Gastroesophageal sphincter (tissue), 4 donors: ENCODE results near the gene PLEKHG4B. TPM values are rescaled to one million over a fixed set of nuclear protein-coding genes. Genes with fewer than 3 reads are reported as not detected.

ENCODE experiments used
- ATAC-seq: fragments of 150-250 bp; one replicate; pipeline ENCODE4 v1.9.1; 2016; ENCODE audit warnings: mild to moderate bottlenecking, moderate library complexity
- H3K27ac ChIP-seq, 4 donors: fragments of 200-600 bp; sonication (generic) in 3 of 4; 1 replicate in 3 of 4; 2 replicates in 1 of 4; pipeline ENCODE4 v1.5.1; 2016 to 2019
- H3K27me3 ChIP-seq: fragments of 200-600 bp; sonication (generic); one replicate; pipeline ENCODE4 v1.5.1; 2019
- H3K36me3 ChIP-seq, 2 donors: fragments of 200-600 bp; sonication (generic); one replicate each; pipeline ENCODE4 v1.5.1; 2019; ENCODE audit warnings: control low read depth in 1 of 2
- H3K4me1 ChIP-seq, 3 donors: fragments of 200-600 bp; sonication (generic); 1 replicate in 2 of 3; 2 replicates in 1 of 3; pipeline ENCODE4 v1.5.1; 2016 to 2019; ENCODE audit warnings: control low read depth in 2 of 3
- H3K4me3 ChIP-seq, 2 donors: fragments of 200-600 bp; sonication (generic); one replicate each; pipeline ENCODE4 v1.5.1; 2019; ENCODE audit warnings: mild to moderate bottlenecking in 1 of 2, moderate library complexity in 1 of 2
- H3K9me3 ChIP-seq, 3 donors: fragments of 200-600 bp; sonication (generic); one replicate each; pipeline ENCODE4 v1.5.1; 2017 to 2019; ENCODE audit warnings: control low read depth in 2 of 3
- EP300 ChIP-seq: sonication (generic); formaldehyde crosslinking; IDR thresholded peaks from one replicate; pipeline ENCODE4 v1.6.1; 2017; ENCODE audit warnings: antibody characterized with exemption, mild to moderate bottlenecking
- POLR2A ChIP-seq, 2 donors: fragments of 450-650 bp; IDR thresholded peaks; one replicate each; pipeline ENCODE4 v1.6.1; 2017; ENCODE audit warnings: antibody characterized with exemption in 2 of 2, mild to moderate bottlenecking in 2 of 2, moderate library complexity in 1 of 2
- POLR2AphosphoS5 ChIP-seq: sonication (generic); formaldehyde crosslinking; IDR thresholded peaks from one replicate; pipeline ENCODE4 v1.6.1; 2017; ENCODE audit warnings: antibody characterized with exemption
- WGBS, 2 donors: methylation state at CpG; one replicate each; pipeline ENCODE4 v1.1.5; 2018; ENCODE audit warnings: low coverage in 1 of 2; 5-methylcytosine and 5-hydroxymethylcytosine counted together
- total RNA-seq, 4 donors: library from RNA; depleted of rRNA; stranded (reverse); fragments of >200 nt; gene quantifications; one replicate each; pipeline ENCODE4 v1.1.0, GENCODE V29; 2016
- TF ChIP-seq, protein P1 (sequence below), 4 experiments: fragments of 200-600 bp in 2 of 4; fragments of 450-650 bp in 2 of 4; sonication (generic) in 1 of 4; IDR thresholded peaks; one replicate each; pipeline ENCODE4 v1.5.1; 2017 to 2019; ENCODE audit warnings: antibody characterized with exemption in 4 of 4, mild to moderate bottlenecking in 2 of 4, moderate library complexity in 2 of 4

Gene PLEKHG4B
- total RNA-seq, 4 donors from 2014 or later = under 0.01 to 0.66 (median 0.15) TPM; not detected in 1

DNA sequence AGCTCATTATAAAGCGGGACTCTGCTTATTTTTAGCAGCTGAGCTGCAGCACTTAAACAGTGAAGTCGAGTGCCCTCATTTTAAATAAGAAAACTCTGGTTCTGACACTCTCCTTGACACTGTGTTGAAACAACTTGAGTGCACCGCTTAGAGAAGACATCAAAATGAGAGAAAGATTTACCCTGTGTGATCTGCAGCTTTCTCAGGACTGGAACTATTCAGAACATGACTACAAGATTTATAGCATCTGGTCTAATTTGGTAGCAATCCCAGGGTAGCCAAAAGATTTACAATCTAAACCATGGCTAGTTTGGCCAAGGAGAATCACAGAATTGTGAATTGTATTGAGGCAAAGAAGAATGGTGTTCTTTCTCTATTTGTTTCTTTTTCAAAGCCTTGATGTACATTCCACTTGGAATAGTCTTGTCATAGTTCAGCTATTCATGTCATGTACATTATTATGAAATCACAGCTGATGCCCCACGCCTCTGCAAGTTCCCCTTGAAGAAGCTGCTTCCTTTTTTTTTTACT lies 38.7 kb downstream of the PLEKHG4B start:
- peaks cover 0 to 12% (median 0%) of the 10 kb centered on the region in 3 donors for H3K9me3 ChIP-seq
- 23 to 31% methylated on average over 3 to 4 of the region's 4 CpGs for WGBS, 2 donors
- TF ChIP-seq POLR2A (IDR thresholded peaks at IDR 0.05) (no peak), POLR2AphosphoS5 (no peak), EP300 (no peak)
- TF ChIP-seq, protein P1, sequence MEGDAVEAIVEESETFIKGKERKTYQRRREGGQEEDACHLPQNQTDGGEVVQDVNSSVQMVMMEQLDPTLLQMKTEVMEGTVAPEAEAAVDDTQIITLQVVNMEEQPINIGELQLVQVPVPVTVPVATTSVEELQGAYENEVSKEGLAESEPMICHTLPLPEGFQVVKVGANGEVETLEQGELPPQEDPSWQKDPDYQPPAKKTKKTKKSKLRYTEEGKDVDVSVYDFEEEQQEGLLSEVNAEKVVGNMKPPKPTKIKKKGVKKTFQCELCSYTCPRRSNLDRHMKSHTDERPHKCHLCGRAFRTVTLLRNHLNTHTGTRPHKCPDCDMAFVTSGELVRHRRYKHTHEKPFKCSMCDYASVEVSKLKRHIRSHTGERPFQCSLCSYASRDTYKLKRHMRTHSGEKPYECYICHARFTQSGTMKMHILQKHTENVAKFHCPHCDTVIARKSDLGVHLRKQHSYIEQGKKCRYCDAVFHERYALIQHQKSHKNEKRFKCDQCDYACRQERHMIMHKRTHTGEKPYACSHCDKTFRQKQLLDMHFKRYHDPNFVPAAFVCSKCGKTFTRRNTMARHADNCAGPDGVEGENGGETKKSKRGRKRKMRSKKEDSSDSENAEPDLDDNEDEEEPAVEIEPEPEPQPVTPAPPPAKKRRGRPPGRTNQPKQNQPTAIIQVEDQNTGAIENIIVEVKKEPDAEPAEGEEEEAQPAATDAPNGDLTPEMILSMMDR (IDR thresholded peaks at IDR 0.05) = no peak
- no peak for ATAC-seq
- no peak overlapping the region for H3K4me3 ChIP-seq
- H3K27me3 ChIP-seq = peaks cover 3% of the 10 kb centered on the region
- no peak overlapping the region for H3K27ac ChIP-seq
- H3K36me3 ChIP-seq = no peaks in the 10 kb centered on the region
- peaks cover 0 to 9% (median 0%) of the 10 kb centered on the region in 3 donors for H3K4me1 ChIP-seq

DNA sequence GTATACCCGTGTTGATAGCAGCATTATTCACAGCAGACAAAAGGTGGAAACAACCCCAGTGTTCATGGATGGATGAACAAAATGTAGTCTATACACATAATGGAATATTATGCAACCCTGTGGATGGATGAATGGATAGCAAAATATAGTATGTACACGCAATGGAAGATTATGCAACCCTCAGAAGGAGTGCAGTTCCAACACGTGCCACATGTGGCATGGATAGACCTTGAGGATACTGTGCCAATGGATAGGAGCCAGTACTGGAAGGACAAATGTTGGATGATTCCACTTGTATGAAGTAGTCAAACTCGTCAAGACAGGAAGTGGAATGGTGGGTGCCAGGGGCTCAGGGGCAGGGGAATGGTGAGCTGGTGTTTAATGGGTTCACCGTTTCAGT lies 44.9 kb downstream of the PLEKHG4B start:
- Histone ChIP-seq H3K36me3 (no peaks in the 10 kb centered on the region), H3K4me3 (no peak overlapping the region), H3K4me1 (no peaks in the 10 kb centered on the region), H3K9me3 (no peaks in the 10 kb centered on the region), H3K27me3 (peaks cover 16% of the 10 kb centered on the region), H3K27ac (no peak overlapping the region)
- TF ChIP-seq, protein P1 (IDR thresholded peaks at IDR 0.05) = no peak
- TF ChIP-seq POLR2A (IDR thresholded peaks at IDR 0.05) (no peak), EP300 (no peak), POLR2AphosphoS5 (no peak)
- WGBS, 2 donors = 69 to 72% methylated on average over 4 to 5 of the region's 5 CpGs
- no peak for ATAC-seq

DNA sequence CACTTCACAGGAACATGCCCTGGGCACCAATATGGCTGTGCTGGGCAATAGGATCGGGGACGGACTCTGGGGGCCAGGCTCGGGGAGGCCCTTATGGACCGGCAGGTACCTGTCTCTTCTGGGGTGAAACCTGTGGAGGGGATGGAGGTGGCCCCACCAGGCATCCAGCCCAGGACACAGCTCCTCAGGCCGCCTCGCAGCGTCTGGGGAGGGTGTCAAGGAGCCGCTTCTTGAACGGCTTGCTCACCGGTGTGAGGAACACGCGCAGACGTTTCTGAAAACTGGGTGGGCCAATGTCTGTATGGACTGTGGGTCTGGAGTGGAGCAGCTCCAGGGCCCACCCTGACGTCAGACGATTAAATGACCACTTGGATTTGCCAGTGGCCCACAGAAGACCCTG lies 45.8 kb downstream of the PLEKHG4B start:
- 88% methylated on average over 3 of the region's 15 CpGs; no CpG with 5 or more reads in 1 of the 2 donors for WGBS, 2 donors
- no peaks in the 10 kb centered on the region for H3K9me3 ChIP-seq
- TF ChIP-seq EP300 (no peak), POLR2AphosphoS5 (no peak), POLR2A (IDR thresholded peaks at IDR 0.05) (no peak)
- TF ChIP-seq, protein P1 (IDR thresholded peaks at IDR 0.05) = no peak
- peaks cover 16% of the 10 kb centered on the region for H3K27me3 ChIP-seq
- no peaks in the 10 kb centered on the region for H3K4me1 ChIP-seq
- ATAC-seq = no peak
- no peaks in the 10 kb centered on the region for H3K36me3 ChIP-seq
- no peak overlapping the region for H3K4me3 ChIP-seq
- no peak overlapping the region for H3K27ac ChIP-seq

DNA sequence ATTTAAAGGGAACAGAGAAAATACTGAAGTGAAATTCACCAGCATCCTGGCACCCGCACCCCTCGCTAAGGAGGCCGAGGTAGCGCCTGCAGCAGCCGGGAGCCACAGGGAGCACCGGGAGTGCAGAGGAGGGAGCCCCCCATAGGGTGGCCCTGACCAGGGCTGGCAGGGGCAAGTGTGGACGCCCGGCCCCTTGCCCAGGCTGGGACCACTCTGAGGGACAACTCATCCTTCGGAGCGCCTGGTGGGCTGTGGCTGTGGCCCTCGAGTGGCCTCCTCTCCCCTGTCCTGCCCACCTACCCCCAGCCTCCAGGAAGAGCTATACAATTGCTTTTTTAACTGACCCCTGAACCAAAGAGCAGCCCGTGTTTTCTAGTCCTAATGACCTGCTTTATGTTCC lies 47.0 kb downstream of the PLEKHG4B start:
- TF ChIP-seq, protein P1 (IDR thresholded peaks at IDR 0.05) = no peak
- TF ChIP-seq EP300 = no peak
- no peak for TF ChIP-seq POLR2AphosphoS5
- TF ChIP-seq POLR2A (IDR thresholded peaks at IDR 0.05) = no peak
- Histone ChIP-seq H3K4me1 (no peaks in the 10 kb centered on the region), H3K27me3 (peaks cover 16% of the 10 kb centered on the region), H3K9me3 (no peaks in the 10 kb centered on the region), H3K27ac (no peak overlapping the region), H3K36me3 (no peaks in the 10 kb centered on the region), H3K4me3 (no peak overlapping the region)
- ATAC-seq = no peak
- WGBS, 2 donors = 87 to 100% methylated on average over 3 to 6 of the region's 12 CpGs
